Activated T-helper 1 cell treated with anti-CD3 and anti-CD28 coated beads, Interleukin-12 subunit alpha, Interleukin-12 subunit beta, Interleukin-2, Interleukin-4 antibody, amounts not matched to agents 30 ng/mL and 10 ng/mL and 1 ng/mL, durations not matched to agents 14 hours and 24 hours and 36 hours (primary cell): Measurements from ENCODE around the gene DLG4. TPM values are rescaled to one million over a fixed set of nuclear protein-coding genes. Genes with fewer than 3 reads are reported as not detected.

Experiments
- DNase-seq: peaks from one replicate; pipeline ENCODE4 v3.0.0; 2021; ENCODE audit warnings: low spot score
- H3K27ac Mint-ChIP-seq: one replicate; pipeline ENCODE4 v1.8.0; 2021; ENCODE audit warnings: mild to moderate bottlenecking, mixed read lengths
- H3K27me3 Mint-ChIP-seq: one replicate; pipeline ENCODE4 v1.8.0; 2022; ENCODE audit warnings: mild to moderate bottlenecking, moderate library complexity, mixed read lengths; ENCODE audit not compliant: insufficient read depth
- H3K36me3 Mint-ChIP-seq: one replicate; pipeline ENCODE4 v1.8.0; 2021; ENCODE audit warnings: low read depth, mixed read lengths
- H3K4me1 Mint-ChIP-seq: one replicate; pipeline ENCODE4 v1.8.0; 2021; ENCODE audit warnings: low read depth, mixed read lengths
- H3K4me3 Mint-ChIP-seq: one replicate; pipeline ENCODE4 v1.8.0; 2021; ENCODE audit warnings: mild to moderate bottlenecking, moderate library complexity, mixed read lengths
- H3K9me3 Mint-ChIP-seq: one replicate; pipeline ENCODE4 v1.8.0; 2021; ENCODE audit warnings: mixed read lengths
- intact Hi-C: fragments of 100-400 bp; cut with micrococcal nuclease; formaldehyde crosslinking; loops from one replicate; pipeline ENCODE4 v1.15.1; 2024
- total RNA-seq: library from RNA; stranded (reverse); gene quantifications from 2 replicates; pipeline ENCODE4 v1.2.3, GENCODE V29; 2022

DLG4 gene
- total RNA-seq, 1 donor from 2014 or later: 15.3 TPM

GRCh38 chr17:7221278-7222092 is 1.8 kb upstream of the DLG4 start:
- Mint-ChIP-seq H3K27ac (peak overlapping the region; percentile 89), H3K27me3 (no peaks in the 10 kb centered on the region), H3K9me3 (no peaks in the 10 kb centered on the region), H3K36me3 (peaks cover 22% of the 10 kb centered on the region), H3K4me3 (peak overlapping the region; percentile 96), H3K4me1 (peaks cover 42% of the 10 kb centered on the region)
- DNase-seq: no peak
- intact Hi-C loops: loop anchor here (1.0 kb wide), 1 partner anchor 75 kb away; no protein-coding TSS in a partner anchor

GRCh38 chr17:7220593-7221277 is 1.1 kb upstream of the DLG4 start:
- DNase-seq: peak; percentile 34
- no peaks in the 10 kb centered on the region for H3K9me3 Mint-ChIP-seq
- H3K4me1 Mint-ChIP-seq: peaks cover 49% of the 10 kb centered on the region
- intact Hi-C loops: loop anchor here (1.0 kb wide), 1 partner anchor 76 kb away; no protein-coding TSS in a partner anchor
- H3K4me3 Mint-ChIP-seq: peak overlapping the region; percentile 96
- H3K27me3 Mint-ChIP-seq: peaks cover 2% of the 10 kb centered on the region
- peaks cover 20% of the 10 kb centered on the region for H3K36me3 Mint-ChIP-seq
- peak overlapping the region; percentile 89 for H3K27ac Mint-ChIP-seq

GRCh38 chr17:7219229-7219811 is 316 bp downstream of the DLG4 start:
- intact Hi-C loops: loop anchor here (1.0 to 10.0 kb wide), 5 partner anchors 15 to 1805 kb away; partner anchors contain the start of genes DVL2, ELP5 and NTN1
- H3K27ac Mint-ChIP-seq: peak overlapping the region; percentile 96
- H3K4me3 Mint-ChIP-seq: peak overlapping the region; percentile 96
- peaks cover 61% of the 10 kb centered on the region for H3K4me1 Mint-ChIP-seq
- H3K36me3 Mint-ChIP-seq: peaks cover 17% of the 10 kb centered on the region
- no peaks in the 10 kb centered on the region for H3K9me3 Mint-ChIP-seq
- H3K27me3 Mint-ChIP-seq: peaks cover 3% of the 10 kb centered on the region
- DNase-seq: no peak

- Mint-ChIP-seq H3K4me3 (peak overlapping the region; percentile 96), H3K36me3 (peaks cover 13% of the 10 kb centered on the region), H3K27ac (peak overlapping the region; percentile 31), H3K27me3 (peaks cover 3% of the 10 kb centered on the region), H3K9me3 (no peaks in the 10 kb centered on the region), H3K4me1 (peaks cover 66% of the 10 kb centered on the region)
- intact Hi-C loops: loop anchor here (1.0 to 10.0 kb wide), 5 partner anchors 14 to 1806 kb away; partner anchors contain the start of genes DVL2, ELP5 and NTN1
- no peak for DNase-seq
Observed at GRCh38 chr17:7218758-7219157, 878 bp downstream of the DLG4 start.

- H3K27ac Mint-ChIP-seq: peak overlapping the region; percentile 75
Observed at GRCh38 chr17:7218166-7218565, 1.5 kb downstream of the DLG4 start.

GRCh38 chr17:7217113-7217987 is 2.3 kb downstream of the DLG4 start:
- intact Hi-C loops: loop anchor here (10.0 kb wide), 1 partner anchor 1807 kb away; the partner anchor contains the start of gene NTN1
- DNase-seq: no peak
- peak overlapping the region; percentile 82 for H3K4me3 Mint-ChIP-seq
- H3K27me3 Mint-ChIP-seq: peaks cover 4% of the 10 kb centered on the region
- no peaks in the 10 kb centered on the region for H3K9me3 Mint-ChIP-seq
- peaks cover 8% of the 10 kb centered on the region for H3K36me3 Mint-ChIP-seq
- peak overlapping the region; percentile 75 for H3K27ac Mint-ChIP-seq
- peaks cover 73% of the 10 kb centered on the region for H3K4me1 Mint-ChIP-seq

More at GRCh38 chr17:7218166-7218565, 1.5 kb downstream of the DLG4 start:
- Mint-ChIP-seq H3K9me3 (no peaks in the 10 kb centered on the region), H3K27me3 (peaks cover 3% of the 10 kb centered on the region), H3K36me3 (peaks cover 8% of the 10 kb centered on the region), H3K4me3 (peak overlapping the region; percentile 76), H3K4me1 (peaks cover 72% of the 10 kb centered on the region)
- intact Hi-C loops: loop anchor here (2.0 to 10.0 kb wide), 2 partner anchors 13 to 1807 kb away; partner anchors contain the start of gene NTN1
- no peak for DNase-seq

- Mint-ChIP-seq H3K4me1 (peaks cover 65% of the 10 kb centered on the region), H3K27me3 (peaks cover 9% of the 10 kb centered on the region), H3K4me3 (peak overlapping the region; percentile 82), H3K36me3 (peaks cover 6% of the 10 kb centered on the region), H3K27ac (peak overlapping the region; percentile 81), H3K9me3 (no peaks in the 10 kb centered on the region)
- DNase-seq: no peak
- intact Hi-C loops: loop anchor here (10.0 kb wide), 1 partner anchor 1808 kb away; the partner anchor contains the start of gene NTN1
Observed at GRCh38 chr17:7216242-7217112, 3.2 kb downstream of the DLG4 start.

GRCh38 chr17:7215652-7216180 is 3.9 kb downstream of the DLG4 start:
- peak overlapping the region; percentile 81 for H3K27ac Mint-ChIP-seq
- DNase-seq: no peak
- intact Hi-C loops: loop anchor here (1.0 to 10.0 kb wide), 7 partner anchors 19 to 1809 kb away; partner anchors contain the start of genes DVL2, ELP5, NTN1 and POLR2A
- peaks cover 2% of the 10 kb centered on the region for H3K36me3 Mint-ChIP-seq
- peak overlapping the region; percentile 91 for H3K4me3 Mint-ChIP-seq
- no peaks in the 10 kb centered on the region for H3K9me3 Mint-ChIP-seq
- H3K27me3 Mint-ChIP-seq: peaks cover 9% of the 10 kb centered on the region
- peaks cover 58% of the 10 kb centered on the region for H3K4me1 Mint-ChIP-seq

GRCh38 chr17:7215136-7215638 is 4.4 kb downstream of the DLG4 start:
- Mint-ChIP-seq H3K4me1 (peaks cover 55% of the 10 kb centered on the region), H3K27me3 (peaks cover 10% of the 10 kb centered on the region), H3K9me3 (no peaks in the 10 kb centered on the region), H3K27ac (peak overlapping the region; percentile 98), H3K4me3 (peak overlapping the region; percentile 91), H3K36me3 (peaks cover 2% of the 10 kb centered on the region)
- intact Hi-C loops: loop anchor here (1.0 to 10.0 kb wide), 7 partner anchors 19 to 1810 kb away; partner anchors contain the start of genes DVL2, ELP5, NTN1 and POLR2A
- no peak for DNase-seq

- Mint-ChIP-seq H3K27me3 (peaks cover 14% of the 10 kb centered on the region), H3K4me1 (peaks cover 55% of the 10 kb centered on the region), H3K9me3 (no peaks in the 10 kb centered on the region), H3K27ac (peak overlapping the region; percentile 98), H3K4me3 (peak overlapping the region; percentile 91), H3K36me3 (peaks cover under 1% of the 10 kb centered on the region)
- intact Hi-C loops: loop anchor here (1.0 to 10.0 kb wide), 11 partner anchors 9 to 1810 kb away; partner anchors contain the start of genes DVL2, EIF5A, ELP5 and NTN1
- peak; percentile 99 for DNase-seq
Observed at GRCh38 chr17:7214300-7215135, 5.1 kb downstream of the DLG4 start.
